Measurements from ENCODE around the gene TEX47.

TEX47 gene

DNA sequence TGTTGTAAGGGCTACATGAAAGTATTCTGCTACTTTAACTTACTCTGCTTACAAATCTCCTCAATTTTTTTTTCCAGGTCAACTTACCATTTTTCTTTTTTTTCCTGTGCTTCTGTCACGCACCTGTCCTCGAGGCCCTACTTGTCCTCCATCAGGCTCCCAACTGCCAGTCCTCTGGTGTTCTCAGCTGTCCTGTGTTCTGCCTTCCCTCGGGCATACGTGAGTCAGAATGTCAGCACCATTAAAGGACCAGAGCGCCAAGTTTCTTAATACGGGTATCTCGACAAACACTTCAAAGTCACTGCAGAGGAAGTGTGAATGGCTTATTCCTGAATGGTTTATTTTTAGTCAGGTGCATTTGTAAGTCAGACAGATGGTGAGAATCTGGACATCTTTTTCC is at the start of gene TEX47:
TEX47 (minus strand) TSS at position 185 of the 400 bp plus-strand sequence. CDS start 795 bp downstream, outside the sequence.
- no peak for DNase-seq

GRCh38 chr7:88845091-88845490 is 49.6 kb upstream of the TEX47 start:
- DNase-seq: no peak

GRCh38 chr7:88842201-88842600 is 46.7 kb upstream of the TEX47 start:
- no peak for DNase-seq

DNA sequence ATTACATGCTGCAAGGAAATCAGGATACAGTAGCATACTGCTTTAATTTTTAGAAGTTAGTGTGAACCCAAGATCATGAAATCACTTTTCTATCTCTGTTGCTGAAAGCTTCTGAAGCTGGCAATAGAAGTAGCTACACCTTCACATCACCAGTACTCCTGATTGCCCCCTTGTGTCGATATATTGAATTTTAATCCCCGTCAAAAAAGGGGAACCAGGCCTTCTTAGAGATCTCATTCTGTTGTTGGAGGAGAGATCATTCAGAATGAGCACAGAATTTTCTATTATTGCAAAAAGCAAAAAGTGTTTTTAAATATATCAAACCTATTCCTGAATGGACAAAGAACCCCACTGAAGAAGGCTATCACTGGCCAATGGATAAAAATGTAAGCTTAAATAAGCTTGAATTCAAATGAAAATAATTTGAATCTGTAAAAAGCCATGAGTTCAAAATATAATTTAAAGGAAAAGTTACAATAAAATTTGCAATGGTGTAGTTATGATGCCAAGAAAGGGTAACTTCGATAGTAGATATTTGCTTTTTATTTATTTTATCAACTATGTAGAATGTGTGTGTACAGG is 39.7 kb upstream of the TEX47 start:
- DNase-seq: no peak

DNA sequence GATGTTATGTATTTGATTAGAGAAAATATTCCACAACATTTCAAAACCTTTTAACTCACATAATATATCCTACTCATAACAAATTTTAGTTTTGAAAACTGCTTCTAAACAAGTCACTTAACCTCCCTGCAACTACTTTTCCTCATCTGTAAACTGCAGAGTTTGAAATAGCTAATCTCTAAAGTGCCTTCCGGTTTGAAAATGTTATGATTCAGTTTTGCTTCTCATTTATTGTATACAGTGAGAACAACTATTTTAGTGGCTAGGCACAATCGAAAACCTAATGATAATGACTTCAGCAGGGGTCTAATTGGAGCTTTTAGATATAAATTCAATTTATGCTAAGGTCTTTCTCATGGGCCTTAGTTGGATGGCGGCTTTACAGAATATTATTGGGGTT is 30.7 kb upstream of the TEX47 start:
- no peak for DNase-seq

DNA sequence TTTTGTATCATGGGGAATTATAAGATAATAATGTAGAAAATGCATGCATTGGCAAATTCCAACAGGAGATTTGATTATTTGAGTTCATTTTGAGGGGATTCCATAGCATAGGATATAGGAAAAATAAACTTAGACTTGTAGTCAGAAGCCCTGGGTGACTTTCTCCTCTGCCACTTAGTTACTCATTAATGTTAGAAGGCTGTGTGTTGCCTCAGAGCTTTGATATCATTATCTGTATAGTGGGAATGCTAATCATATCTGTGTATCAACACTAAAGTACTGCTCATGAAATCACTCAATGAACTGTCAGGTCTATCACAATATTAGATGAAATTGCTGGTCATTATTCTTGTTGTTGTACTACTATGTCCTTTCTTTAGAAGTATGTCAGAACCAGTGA is 23.0 kb upstream of the TEX47 start:
- DNase-seq: no peak

DNA sequence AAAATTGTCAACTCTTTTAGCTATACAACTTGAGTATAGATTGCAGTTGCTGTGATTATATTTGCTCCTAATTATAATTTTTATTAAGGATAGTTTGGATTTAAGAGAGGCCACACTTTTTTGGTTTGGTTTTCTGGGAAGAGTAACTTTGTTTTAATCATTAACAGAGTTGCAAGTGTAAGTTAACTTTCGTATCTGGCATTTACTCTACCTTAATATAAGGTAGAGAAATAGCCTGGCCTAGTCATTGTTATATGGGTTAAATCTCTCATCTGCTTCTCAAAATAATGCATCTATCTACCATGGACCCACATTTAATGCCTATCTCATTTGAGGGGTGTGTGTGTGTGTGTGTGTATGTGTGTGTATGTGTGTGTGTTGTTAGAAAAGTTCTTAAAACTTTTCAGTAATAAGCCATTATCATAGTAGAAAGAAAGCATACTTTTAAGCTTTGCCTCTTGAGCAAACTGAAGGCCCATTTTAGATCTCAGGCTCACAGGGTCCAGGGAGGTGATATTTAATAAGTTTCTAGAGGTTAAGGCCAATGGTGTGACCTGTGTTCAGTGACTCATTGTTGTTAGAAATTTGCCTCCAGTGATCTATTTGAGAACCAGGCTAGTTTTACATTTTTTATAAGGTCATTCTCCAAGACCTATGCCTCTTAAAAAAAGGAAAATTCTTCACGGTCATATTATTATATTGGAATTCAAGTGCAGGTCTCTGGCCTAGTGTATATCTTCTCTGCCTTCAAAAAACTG is 10.9 kb upstream of the TEX47 start:
- no peak for DNase-seq

DNA sequence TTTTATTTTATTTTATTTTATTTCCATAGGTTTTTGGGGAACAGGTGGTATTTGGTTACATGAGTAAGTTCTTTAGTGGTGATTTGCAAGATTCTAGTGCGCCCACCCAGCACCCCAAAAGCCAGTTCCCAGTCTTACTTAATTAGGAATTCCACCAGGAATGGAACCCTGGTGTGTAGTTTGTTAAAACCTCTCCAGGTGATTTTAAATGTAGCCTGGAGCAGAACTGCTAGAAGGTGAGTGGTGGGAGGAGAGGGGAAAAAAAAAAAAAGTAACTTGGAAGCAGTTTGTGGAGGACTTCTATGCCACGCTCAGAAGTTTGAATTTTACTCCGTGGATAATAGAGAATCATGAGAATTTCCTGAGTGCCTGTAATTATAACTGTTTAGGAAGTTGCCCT is 5.5 kb upstream of the TEX47 start:
- no peak for DNase-seq

DNA sequence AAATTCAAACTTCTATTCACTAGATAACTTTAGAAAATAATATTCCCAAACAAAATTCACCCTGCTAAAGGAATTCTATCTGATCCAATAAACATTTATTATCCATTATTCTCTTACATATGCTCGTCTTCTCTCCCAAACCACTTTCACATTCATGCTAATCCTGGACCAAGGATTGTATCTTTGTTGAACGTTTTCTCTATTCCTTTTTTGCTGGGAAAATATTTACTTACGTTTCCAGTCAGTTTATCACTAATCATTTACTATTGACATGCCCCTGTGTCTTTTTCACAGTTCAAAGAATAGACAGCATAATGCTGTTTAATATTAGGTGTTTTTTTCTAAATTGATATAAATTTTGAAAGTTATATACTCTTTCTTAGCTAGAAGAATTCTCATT is 3.2 kb downstream of the TEX47 start:
- no peak for DNase-seq

GRCh38 chr7:88791891-88792290 is 3.6 kb downstream of the TEX47 start:
- DNase-seq: no peak

DNA sequence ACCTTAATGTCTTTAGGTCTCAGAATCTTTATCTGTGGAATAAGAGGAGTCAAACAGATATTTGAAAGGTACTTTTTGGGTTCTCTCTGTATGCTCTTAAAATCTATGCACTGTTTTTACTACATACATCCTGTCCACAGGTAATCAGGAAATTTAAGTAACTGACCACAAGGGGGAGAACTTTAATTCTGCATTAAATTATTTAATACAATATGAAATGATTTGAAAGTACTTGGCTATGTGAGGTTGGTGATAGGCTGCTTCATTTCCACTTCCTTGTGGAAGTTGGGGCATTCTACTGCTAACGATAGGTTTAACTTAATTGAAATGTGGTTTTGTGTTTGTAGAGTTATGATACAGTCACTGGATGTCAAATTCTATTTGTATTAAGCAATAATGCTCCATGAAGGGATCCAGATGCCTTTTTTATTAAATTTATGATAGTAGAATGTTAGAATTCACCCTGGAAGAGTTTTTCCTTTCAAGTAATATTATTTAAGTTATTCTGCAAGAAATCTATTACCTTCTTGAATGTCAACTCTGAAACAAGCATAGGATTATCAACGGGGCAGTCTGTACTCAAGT is 6.0 kb downstream of the TEX47 start:
- DNase-seq: no peak

DNA sequence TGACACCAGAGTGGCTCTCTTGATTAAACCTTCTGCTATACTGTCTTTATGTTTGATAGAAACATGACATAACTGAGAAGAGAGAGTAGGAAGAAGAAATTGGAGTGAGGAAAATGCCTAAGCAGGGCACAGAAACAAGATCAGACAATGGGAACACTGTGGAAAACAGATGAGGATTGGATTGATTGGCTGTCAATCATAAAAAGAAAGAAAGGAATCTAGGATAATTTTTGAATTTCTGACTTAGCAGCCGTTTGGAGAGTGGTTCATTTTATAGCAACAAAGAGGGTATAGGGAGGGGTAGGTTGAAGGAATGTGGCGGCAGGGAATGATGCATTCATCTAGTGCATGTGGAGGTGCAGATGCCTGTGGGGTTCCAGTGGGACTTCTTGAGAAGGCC is 7.8 kb downstream of the TEX47 start:
- DNase-seq: no peak

- DNase-seq: no peak
Observed at GRCh38 chr7:88775838-88776237, 19.7 kb downstream of the TEX47 start.

- no peak for DNase-seq
Observed at GRCh38 chr7:88772776-88773175, 22.8 kb downstream of the TEX47 start.

- DNase-seq: no peak
Observed at GRCh38 chr7:88771417-88771816, 24.1 kb downstream of the TEX47 start.

GRCh38 chr7:88761779-88762178 is 33.8 kb downstream of the TEX47 start:
- no peak for DNase-seq

GRCh38 chr7:88760136-88760515 is 35.4 kb downstream of the TEX47 start:
- no peak for DNase-seq

DNA sequence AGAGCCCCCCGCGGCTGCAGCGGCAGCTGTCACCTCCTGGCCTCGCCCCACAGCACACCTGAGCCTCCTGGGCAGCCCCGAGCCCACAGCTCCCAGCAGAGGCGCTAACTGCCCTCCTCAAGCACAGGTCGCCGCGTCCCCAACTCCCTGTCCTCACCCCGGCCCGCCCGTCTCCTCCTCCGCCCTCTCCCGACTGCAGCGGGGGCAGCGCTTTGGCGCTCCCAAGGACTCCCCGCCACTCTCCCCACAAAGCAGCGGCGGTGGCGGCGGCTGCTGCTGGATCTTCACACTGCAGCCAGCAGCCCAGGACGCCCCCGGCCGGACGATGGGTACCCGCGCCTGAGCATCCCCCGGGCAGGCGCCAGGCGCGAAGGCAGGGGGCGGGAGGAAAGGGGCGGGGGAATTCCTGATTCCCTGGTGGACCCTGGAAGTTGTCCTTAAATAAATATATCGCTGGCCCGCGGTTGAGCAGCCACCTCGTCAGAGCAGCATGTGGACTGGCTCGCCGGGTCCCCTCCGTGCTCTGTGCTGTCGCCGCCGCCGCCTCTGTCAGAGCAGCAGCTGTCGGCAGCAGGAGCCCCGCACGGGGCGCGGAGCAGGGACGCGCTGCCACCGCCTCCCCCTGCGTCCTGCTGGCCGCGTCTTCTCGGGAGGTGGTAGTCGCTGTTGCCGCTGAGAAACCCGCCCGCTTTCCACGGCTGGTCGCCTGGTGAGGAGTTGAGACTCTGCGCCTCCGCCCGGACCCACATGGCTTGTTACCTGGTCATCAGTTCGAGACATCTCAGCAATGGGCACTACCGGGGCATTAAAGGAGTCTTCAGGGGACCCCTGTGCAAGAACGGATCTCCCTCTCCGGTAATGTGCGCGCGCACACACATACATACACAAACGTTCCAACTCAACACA is 36.1 kb downstream of the TEX47 start, which contains the start of gene ZNF804B:
ZNF804B (plus strand) TSS at position 471 of the 906 bp plus-strand sequence; CDS start at position 748, 277 bp downstream.
- no peak for DNase-seq

GRCh38 chr7:88758381-88759229 is 36.9 kb downstream of the TEX47 start:
- no peak for DNase-seq

- no peak for DNase-seq
Observed at GRCh38 chr7:88757371-88757770, 38.2 kb downstream of the TEX47 start.

DNA sequence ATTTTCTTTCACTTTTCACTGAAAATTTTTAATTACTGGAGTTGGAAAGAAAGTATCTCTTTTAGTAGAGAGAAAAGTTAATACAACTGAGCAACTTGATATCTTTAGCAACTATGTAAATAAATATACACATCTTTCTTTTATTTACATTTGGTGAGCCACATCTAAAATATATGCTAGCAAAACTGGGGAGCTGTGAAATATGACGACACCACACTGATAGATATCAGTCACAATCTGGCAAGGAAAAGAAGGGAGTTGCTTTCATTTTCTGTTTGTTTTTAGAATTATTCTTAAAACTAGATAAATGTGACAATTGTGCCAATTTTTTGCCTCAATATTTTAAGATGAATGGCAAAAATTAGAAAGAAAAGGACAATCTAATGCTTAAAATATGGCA is 38.7 kb downstream of the TEX47 start:
- no peak for DNase-seq

GRCh38 chr7:88746126-88746525 is 49.4 kb downstream of the TEX47 start:
- DNase-seq: no peak
